ENCODE results near the gene MFAP4.

GRCh38 chr17:19409509-19409908, 22.5 kb upstream of the MFAP4 start:
- TF ChIP-seq COPS2 (conservative IDR thresholded peaks at IDR 0.05) (no peak), ZNF444 (CRISPR knock-in tag; IDR thresholded peaks at IDR 0.05) (no peak), SRF (CRISPR knock-in tag; IDR thresholded peaks at IDR 0.05) (no peak), RAD21 (CRISPR knock-in tag; conservative IDR thresholded peaks at IDR 0.05 in 1 of 2, IDR thresholded peaks at IDR 0.05 in 1 of 2) (no peak)
